HG02981 (cell line): ENCODE results near the gene PILRA.
"Not testable (repeated sequence)": the region's sequence is repeated elsewhere in the genome, so short reads cannot be mapped to it uniquely, and the experiment has no call there.

ENCODE experiments used
- ATAC-seq: cut with Tn5 transposase; IDR thresholded peaks from one replicate; pipeline ENCODE4 v1.9.1; 2021; ENCODE audit warnings: mild to moderate bottlenecking, moderate library complexity; ENCODE audit not compliant: unreplicated experiment

Gene PILRA

GRCh38 chr7:100357131-100357561, 16.1 kb upstream of the PILRA start:
- ATAC-seq, result no peak

GRCh38 chr7:100358027-100358856, 15.0 kb upstream of the PILRA start, which contains the start of gene PILRB:
TSS of gene PILRB (plus strand) at chr7:100358117. CDS start at chr7:100358303, 186 bp downstream.
- ATAC-seq, result no peak

- ATAC-seq, result no peak
Observed at GRCh38 chr7:100358857-100359212, 14.5 kb upstream of the PILRA start.

- ATAC-seq, result no peak
Observed at GRCh38 chr7:100360135-100360854, 13.0 kb upstream of the PILRA start.

- no peak for ATAC-seq
Observed at GRCh38 chr7:100363098-100363497, 10.2 kb upstream of the PILRA start.

- ATAC-seq, result not testable (repeated sequence)
Observed at GRCh38 chr7:100363797-100364196, 9.5 kb upstream of the PILRA start.

- ATAC-seq, result no peak
Observed at GRCh38 chr7:100364480-100364879, 8.8 kb upstream of the PILRA start.

GRCh38 chr7:100365998-100366367, 7.3 kb upstream of the PILRA start:
- not testable (repeated sequence) for ATAC-seq

- no peak for ATAC-seq
Observed at GRCh38 chr7:100366411-100367250, 6.7 kb upstream of the PILRA start.

- no peak for ATAC-seq
Observed at GRCh38 chr7:100367251-100367620, 6.1 kb upstream of the PILRA start.

- ATAC-seq, result no peak
Observed at GRCh38 chr7:100367676-100368613, 5.3 kb upstream of the PILRA start.

- ATAC-seq, result peak; percentile 63
Observed at GRCh38 chr7:100369105-100369504, 4.2 kb upstream of the PILRA start.

GRCh38 chr7:100370303-100370702, 3.0 kb upstream of the PILRA start:
- no peak for ATAC-seq

GRCh38 chr7:100370746-100371145, 2.5 kb upstream of the PILRA start:
- ATAC-seq, result no peak

- ATAC-seq, result no peak
Observed at GRCh38 chr7:100371561-100372171, 1.6 kb upstream of the PILRA start.

GRCh38 chr7:100372256-100372655, 1.0 kb upstream of the PILRA start:
- ATAC-seq, result no peak

- no peak for ATAC-seq
Observed at GRCh38 chr7:100372694-100373093, 593 bp upstream of the PILRA start.

GRCh38 chr7:100373870-100374598, 747 bp downstream of the PILRA start:
- ATAC-seq, result not testable (repeated sequence)

GRCh38 chr7:100374601-100375000, 1.3 kb downstream of the PILRA start:
- ATAC-seq, result no peak
